Stimulated activated CD4-positive, alpha-beta T cell treated with anti-CD3 and anti-CD28 coated beads, Interleukin-2, amount 100 ng/mL, for 48 hours (primary cell): ENCODE data around the gene OGN.
"Not testable (repeated sequence)": the region's sequence is repeated elsewhere in the genome, so short reads cannot be mapped to it uniquely, and the experiment has no call there.

Experiments
- DNase-seq, 2 donors: peaks; one replicate each; pipeline ENCODE4 v3.0.0-alpha.2; 2020

The OGN gene, protein sequence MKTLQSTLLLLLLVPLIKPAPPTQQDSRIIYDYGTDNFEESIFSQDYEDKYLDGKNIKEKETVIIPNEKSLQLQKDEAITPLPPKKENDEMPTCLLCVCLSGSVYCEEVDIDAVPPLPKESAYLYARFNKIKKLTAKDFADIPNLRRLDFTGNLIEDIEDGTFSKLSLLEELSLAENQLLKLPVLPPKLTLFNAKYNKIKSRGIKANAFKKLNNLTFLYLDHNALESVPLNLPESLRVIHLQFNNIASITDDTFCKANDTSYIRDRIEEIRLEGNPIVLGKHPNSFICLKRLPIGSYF

GRCh38 chr9:92404042-92404836 is at the start of gene OGN:
Gene OGN, minus strand, starts transcription at chr9:92404578. Its CDS starts 1,171 bp downstream, at chr9:92403407.
- no peak for DNase-seq

GRCh38 chr9:92446536-92446935 is 42.2 kb upstream of the OGN start:
- DNase-seq: no peak

DNA sequence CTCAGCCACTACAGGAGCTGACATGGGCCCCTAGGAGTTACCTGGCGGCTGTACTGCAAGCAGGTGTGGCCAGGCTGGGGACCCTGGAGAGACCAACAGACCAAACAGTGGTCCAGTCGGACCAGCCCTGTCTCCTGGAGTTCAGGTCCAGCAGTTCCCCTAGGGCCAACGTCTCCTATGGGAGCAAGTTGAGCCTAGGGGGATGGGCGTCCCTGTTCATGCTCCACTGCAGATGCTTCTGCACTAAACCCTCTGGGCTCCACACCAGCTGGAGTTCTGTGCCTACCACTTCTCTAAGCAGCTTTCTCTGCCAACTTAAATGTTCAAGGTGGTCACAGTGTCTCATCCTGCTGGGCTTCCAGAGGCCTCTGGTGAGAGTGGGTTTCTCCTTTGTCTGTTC is 40.5 kb upstream of the OGN start:
- no peak for DNase-seq

DNA sequence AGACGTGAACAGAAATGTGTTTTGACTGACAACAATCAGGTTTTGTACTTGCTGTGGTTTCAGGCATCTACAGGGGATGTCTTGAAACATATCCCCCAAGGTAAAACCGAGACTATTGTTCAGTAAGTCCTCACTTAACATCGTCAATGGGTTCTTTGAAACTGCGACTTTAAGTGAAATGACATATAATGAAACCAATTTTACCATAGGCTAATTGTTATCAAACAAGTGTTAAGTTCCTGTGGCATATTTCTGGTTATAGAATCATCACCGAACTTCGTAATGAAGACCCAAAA is 36.3 kb upstream of the OGN start:
- no peak for DNase-seq

DNA sequence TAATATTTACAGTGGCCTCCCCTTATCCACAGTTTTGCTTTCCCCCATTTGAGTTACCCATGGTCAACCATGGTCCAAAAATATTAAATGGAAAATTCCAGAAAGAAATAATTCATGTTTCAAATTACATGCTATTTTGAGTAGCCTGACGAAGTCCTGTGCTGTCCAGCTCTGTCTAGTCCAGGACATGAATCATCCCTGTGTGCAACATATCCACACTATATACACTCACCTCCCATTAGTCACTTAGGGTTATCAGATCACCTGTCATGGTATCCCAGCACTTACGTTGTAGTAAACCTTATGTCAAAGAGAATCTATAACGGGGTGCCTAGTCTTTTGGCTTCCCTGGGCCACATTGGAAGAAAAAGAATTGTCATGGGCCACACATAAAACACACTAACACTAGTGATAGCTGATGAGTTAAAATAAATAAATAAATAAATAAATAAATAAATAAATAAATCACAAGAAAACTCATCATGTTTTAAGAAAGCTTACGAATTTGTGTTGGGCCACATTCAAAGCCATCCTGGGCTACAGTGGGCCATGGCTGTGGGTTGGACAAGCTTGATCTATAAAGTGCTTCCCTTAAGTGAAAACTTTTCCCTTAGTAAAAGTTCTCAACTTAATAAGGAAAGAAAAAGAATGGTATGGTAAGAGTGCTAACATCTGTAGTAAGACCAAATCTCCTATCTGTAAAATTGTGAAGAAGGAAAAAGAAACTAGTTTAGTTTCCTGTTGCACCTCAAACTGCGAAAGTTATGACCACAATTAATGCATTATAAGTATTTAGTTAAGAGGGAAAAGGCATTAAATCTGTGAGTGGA is 35.8 kb upstream of the OGN start:
- no peak for DNase-seq

DNA sequence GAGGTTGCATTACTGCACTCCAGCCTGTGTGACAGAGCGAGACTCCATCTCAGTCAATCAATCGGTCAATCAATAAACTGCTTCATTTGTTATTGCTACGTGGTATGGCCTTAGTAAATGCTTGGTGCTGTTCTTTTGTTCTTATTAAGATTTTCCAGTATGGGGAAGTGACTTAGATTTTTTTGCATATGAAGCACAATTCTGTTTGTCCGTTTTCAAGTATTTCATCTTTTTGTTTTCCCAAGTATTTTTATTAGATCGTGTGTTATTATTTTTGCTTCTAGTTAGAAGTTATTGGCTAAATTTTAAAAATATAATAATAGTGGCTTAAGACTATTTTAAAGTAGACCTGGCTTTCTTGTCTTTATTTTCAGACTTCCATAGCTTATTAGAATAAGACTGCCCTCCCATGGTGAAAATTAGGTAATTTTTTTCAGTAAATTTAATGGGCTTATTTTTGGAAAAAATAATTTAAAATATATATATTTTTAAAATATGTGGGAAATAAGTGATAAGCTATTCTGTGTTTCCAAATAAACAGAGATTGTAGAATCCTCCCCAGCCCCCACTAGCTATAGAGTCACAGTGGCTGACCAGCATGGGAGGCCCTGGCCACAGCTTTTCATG is 34.6 kb upstream of the OGN start:
- no peak for DNase-seq

DNA sequence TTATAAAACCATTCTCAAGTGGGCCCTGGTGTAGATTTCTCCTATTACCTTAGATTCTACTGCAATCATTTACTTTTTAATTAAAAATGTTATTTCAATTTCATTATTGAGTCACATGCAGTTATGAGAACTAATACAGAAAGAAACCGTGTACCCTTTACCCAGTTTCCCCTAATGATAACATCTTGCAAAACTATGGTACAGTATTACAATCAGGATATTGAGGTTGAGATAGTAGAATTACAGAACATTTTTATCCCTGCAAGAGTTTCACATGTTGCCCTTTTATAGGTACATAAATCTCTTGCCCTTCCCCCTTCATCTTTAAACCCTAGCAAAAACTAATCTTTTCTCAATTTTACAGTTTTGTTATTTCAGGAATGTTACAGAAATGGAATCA is 30.9 kb upstream of the OGN start:
- no peak for DNase-seq

- no peak for DNase-seq
These were observed 28.7 kb upstream of the OGN start for GRCh38 chr9:92432972-92433548.

- DNase-seq: no peak
These were observed 28.0 kb upstream of the OGN start for GRCh38 chr9:92432350-92432749.

DNA sequence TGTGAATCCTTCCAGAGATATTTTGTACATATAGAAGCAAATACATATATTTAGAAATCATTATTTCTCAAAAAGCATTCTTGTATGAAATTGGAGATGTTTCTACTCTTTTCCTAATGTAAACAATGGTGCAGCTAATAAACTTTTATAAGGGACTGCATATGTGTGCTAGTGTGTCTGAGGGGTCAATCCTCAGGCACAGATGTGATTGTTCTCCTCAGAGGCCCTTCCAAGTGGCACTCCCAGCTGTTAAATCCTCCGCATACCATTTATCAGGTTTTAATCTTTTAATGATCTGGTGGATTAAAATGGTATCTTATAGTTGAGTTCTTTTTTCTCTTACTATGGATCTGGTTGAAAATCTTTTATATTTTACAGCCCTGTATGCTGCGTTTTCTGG is 25.5 kb upstream of the OGN start:
- no peak for DNase-seq

GRCh38 chr9:92426501-92427145 is 22.2 kb upstream of the OGN start:
- DNase-seq: no peak

DNA sequence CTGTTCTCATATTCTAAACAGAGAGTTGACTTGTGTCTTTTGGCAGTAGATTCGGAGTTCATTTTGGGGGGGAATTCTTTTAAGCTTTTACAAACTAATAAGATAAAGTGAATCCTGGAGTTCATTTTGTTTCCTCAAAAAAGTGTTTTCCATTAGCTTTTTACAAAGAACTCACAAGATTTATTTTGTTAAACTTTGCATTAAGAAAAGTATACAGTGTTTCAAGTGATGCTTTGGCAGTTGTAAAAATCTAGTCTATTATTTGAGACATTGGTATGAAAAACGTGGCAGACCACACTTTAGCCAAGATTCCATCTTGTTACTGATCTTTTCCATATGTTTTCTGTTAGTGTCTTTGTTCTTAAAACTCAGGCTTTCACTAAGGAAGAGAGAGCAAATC is 21.1 kb upstream of the OGN start:
- no peak for DNase-seq

DNA sequence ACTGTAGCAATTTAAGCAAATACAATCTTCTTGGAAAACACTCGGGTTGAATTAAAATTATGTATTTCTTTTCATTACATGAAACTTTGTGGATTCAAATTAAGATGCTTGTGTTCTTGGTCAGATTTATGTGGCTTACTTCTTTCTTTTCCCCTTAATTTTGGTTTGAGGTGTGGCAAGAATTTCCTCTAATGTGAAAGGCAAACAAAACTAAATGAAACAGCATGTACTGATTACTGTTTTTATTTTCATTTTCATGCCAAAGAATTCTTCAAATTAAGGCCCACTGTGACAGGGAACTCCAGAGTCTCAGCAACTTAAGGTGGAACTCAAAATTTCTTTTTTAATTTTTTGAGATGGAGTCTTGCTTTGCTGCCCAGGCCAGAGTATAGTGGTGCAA is 20.0 kb upstream of the OGN start, which contains the start of gene OMD:
Gene OMD (minus strand): TSS at position 132 of the 400 bp plus-strand sequence. CDS start 6,913 bp downstream, outside the sequence.
- DNase-seq: no peak

GRCh38 chr9:92423612-92424011 is 19.2 kb upstream of the OGN start:
- DNase-seq: no peak

GRCh38 chr9:92422611-92423338 is 18.4 kb upstream of the OGN start:
- no peak for DNase-seq

DNA sequence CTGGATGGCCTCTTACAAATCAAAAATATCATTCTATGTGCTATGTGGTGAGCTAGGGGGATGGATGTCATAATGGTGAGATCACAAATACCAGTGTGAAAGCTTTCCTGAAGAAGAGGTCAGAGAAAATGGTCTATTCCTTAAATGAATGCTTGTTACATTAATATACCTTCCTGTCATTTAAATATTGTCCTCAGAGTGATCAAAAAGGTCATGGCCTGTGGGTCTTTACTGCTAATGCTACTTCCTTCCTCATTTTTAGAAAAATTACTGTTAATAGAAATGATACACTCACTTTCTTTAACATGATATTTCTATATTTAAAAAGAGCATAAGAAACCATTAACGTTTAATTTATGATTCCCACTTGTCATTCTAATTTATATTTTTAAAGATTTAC is 10.2 kb upstream of the OGN start:
- no peak for DNase-seq

GRCh38 chr9:92411157-92411556 is 6.8 kb upstream of the OGN start:
- DNase-seq: not testable (repeated sequence)

DNA sequence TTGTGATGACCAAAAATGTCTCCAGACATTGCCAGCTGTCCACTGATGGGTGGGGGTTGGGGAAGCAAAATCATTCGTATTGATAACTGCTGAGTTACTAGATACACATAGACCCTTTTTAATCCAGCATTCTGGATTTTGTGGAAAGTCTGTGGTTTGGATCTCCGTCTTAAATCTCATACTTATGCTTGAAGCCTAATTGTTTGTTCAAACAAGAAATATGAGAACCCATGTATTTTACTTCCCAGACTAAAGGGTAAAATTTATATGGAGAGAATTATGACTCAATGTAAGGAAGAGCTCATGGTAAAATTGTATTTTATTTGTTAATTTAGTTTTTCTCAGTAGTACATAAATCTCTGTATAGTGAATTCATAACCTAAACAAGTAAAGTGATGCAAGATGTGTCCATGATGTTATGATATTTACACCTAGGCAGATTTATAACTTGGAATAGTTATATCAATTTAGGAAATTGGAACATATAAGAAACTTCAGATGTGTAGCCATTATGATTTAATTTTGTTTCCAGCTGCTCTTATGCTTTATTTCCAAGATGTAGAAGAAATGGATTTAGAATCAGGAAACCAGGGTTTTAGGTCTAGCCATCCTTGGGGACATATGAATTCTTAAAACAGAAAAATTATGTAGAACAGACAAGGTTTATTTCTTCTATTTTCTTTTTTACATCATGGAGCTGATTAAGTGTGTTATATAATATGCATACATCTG is 4.5 kb upstream of the OGN start:
- no peak for DNase-seq

- no peak for DNase-seq
These were observed 3.4 kb upstream of the OGN start for GRCh38 chr9:92407818-92408217.

- peak in 1 of 2 donors; percentile 1 for DNase-seq
These were observed 2.1 kb upstream of the OGN start for GRCh38 chr9:92406477-92406876.

GRCh38 chr9:92405818-92406217 is 1.4 kb upstream of the OGN start:
- DNase-seq: no peak
